ENCODE measurements around the gene POLR3G.

POLR3G gene

GRCh38 chr5:90551376-90551775, 76.7 kb downstream of the POLR3G start:
- no peak for DNase-seq (ENCODE audit: low spot score)

DNA sequence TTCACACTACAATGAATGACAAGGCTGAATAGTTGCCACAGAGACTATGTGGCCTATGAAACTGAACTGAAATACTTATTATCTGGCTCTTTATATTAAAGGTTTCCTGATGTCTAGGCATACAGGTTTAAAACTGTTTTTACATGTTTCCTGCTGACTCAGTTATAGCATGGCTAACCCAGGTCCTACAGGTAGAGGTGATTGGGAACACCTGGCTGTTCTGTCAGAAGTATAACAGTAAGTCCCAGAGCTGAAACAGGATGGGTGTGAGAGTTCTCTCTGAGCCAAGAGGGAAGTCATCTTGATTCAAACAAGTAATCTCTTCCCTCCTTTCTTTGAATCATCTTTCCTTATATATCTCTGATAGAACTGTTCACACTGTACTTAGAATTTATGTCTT, 79.0 kb downstream of the POLR3G start:
- DNase-seq (ENCODE audit: low spot score), result no peak

- DNase-seq (ENCODE audit: low spot score), result no peak
Measured at GRCh38 chr5:90554358-90555006, 79.8 kb downstream of the POLR3G start.

GRCh38 chr5:90555666-90556065, 81.0 kb downstream of the POLR3G start:
- DNase-seq (ENCODE audit: low spot score), result no peak

GRCh38 chr5:90557391-90557790, 82.7 kb downstream of the POLR3G start:
- no peak for DNase-seq (ENCODE audit: low spot score)

- DNase-seq (ENCODE audit: low spot score), result no peak
Measured at GRCh38 chr5:90557871-90558270, 83.2 kb downstream of the POLR3G start.

GRCh38 chr5:90558344-90559192, 83.9 kb downstream of the POLR3G start, which contains the start of gene ADGRV1:
TSS of gene ADGRV1 (plus strand) at chr5:90558797. CDS start at chr5:90558896, 99 bp downstream.
- no peak for DNase-seq (ENCODE audit: low spot score)

- DNase-seq (ENCODE audit: low spot score), result no peak
Measured at GRCh38 chr5:90560771-90561170, 86.1 kb downstream of the POLR3G start.

DNA sequence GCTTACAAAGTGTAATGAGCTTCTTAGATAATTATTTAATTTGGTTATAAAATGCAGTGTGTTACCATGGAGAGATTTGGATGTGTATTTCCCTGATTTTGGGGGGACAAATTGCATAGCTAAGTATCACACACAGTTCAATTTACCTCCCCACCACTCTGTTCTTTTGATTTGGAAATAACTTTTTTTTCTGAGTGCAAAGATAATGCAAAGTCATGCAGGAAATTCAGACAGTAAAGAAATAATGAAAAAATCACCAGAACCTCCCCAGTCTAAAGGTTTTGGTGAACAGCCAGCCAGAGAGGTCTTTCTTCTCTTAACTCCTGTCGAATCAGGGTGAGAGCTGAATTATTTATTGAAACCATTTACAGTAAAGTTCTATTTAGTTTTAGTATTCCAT, 87.1 kb downstream of the POLR3G start:
- DNase-seq (ENCODE audit: low spot score), result no peak

DNA sequence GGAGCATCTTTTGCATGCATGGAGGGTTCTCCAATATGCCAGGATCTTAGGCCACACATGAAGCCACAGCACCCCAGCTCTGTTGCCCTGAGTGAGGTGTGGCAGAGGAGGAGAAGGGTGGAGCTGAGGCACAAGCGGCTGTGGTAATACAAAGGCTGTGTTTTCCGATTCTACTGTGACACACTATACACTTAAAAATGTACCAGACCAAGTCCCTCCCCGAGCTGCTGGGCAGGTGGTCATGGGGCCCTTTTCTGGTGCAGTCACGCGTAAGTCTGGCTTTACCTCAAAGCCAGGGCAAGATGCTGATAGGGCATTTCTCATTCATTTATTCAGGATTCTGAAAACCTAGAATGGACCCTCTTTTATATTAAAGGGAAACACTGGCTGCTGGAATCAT, 87.7 kb downstream of the POLR3G start:
- DNase-seq (ENCODE audit: low spot score), result no peak

DNA sequence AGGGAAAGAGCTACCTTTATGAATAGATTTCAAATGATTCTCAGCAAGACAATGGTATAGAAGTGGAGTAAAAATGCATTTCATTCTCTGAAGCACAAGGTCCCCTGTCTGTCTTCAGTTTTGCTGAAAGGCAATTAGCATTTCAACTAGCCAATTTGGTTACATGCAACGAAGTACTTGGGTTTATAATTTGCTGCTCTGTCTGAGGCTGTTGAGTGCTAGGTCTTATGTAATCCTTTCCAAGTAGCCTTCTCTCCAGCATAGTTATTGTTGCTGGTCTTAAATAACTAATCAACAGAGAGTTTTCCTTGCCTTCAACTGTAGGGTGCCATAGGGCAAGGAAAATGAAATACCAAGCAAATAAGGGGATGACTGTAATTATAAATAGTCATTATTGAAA, 88.4 kb downstream of the POLR3G start:
- DNase-seq (ENCODE audit: low spot score), result no peak
